HepG2 (cell line): Measurements from ENCODE around the gene COQ3. TPM values are rescaled to one million over a fixed set of nuclear protein-coding genes. Genes with fewer than 3 reads are reported as not detected.
A peak's percentile ranks its signal among the peaks of the same experiment; 100 is the strongest.

ENCODE experiments used
- CCAR2 ChIP-seq: fragments of 200-400 bp; formaldehyde crosslinking; optimal IDR thresholded peaks from 2 replicates; pipeline ENCODE3; 2018; ENCODE audit warnings: low read depth, mild to moderate bottlenecking, low read length, moderate library complexity
- GLI4 ChIP-seq: sonication (generic); formaldehyde crosslinking; IDR thresholded peaks from 2 replicates; pipeline ENCODE4 v1.5.1; 2020; ENCODE audit warnings: missing genetic modification reagents, mild to moderate bottlenecking, moderate library complexity, borderline replicate concordance
- HDAC1 ChIP-seq: sonication (generic); formaldehyde crosslinking; IDR thresholded peaks from 2 replicates; pipeline ENCODE4 v1.5.1; 2020; ENCODE audit warnings: mild to moderate bottlenecking, missing genetic modification reagents
- HNRNPL ChIP-seq: fragments of 200-400 bp; formaldehyde crosslinking; IDR thresholded peaks from 2 replicates; pipeline ENCODE4 v1.6.1; 2017; ENCODE audit warnings: mild to moderate bottlenecking, low read depth, low read length
- KDM2A ChIP-seq: sonication (generic); formaldehyde crosslinking; IDR thresholded peaks from 2 replicates; pipeline ENCODE4 v1.4.0; 2020; ENCODE audit warnings: low read depth, missing genetic modification reagents, borderline replicate concordance
- KDM5A ChIP-seq: fragments of 200-600 bp; sonication (generic); IDR thresholded peaks from 2 replicates; pipeline ENCODE4 v1.7.0; 2018; ENCODE audit warnings: antibody characterized with exemption, mild to moderate bottlenecking, low read length, borderline replicate concordance
- MIER2 ChIP-seq: IDR thresholded peaks from 2 replicates; pipeline ENCODE4 v1.6.1; 2016; ENCODE audit warnings: missing biosample characterization, missing genetic modification reagents
- NBN ChIP-seq: fragments of 450-650 bp; conservative IDR thresholded peaks from 2 replicates; pipeline ENCODE4 v1.6.1; 2017
- NCOA1 ChIP-seq: sonication (generic); formaldehyde crosslinking; IDR thresholded peaks from 2 replicates; pipeline ENCODE4 v1.9.0; 2021; ENCODE audit warnings: missing genetic modification reagents
- RAD21 ChIP-seq: fragments of 450-650 bp; formaldehyde crosslinking; IDR thresholded peaks from 2 replicates; pipeline ENCODE4 v1.5.0; 2020; ENCODE audit warnings: mild to moderate bottlenecking
- RXRB ChIP-seq: IDR thresholded peaks from 2 replicates; pipeline ENCODE4 v1.6.1; 2016; ENCODE audit warnings: borderline replicate concordance, missing genetic modification reagents, missing compliant biosample characterization
- SMARCC2 ChIP-seq: fragments of 450-650 bp; IDR thresholded peaks from 2 replicates; pipeline ENCODE4 v1.6.1; 2017; ENCODE audit warnings: antibody characterized with exemption, mild to moderate bottlenecking
- ZBTB21 ChIP-seq: sonication (generic); formaldehyde crosslinking; IDR thresholded peaks from 2 replicates; pipeline ENCODE4 v1.4.0; 2020; ENCODE audit warnings: missing genetic modification reagents
- ZNF205 ChIP-seq: IDR thresholded peaks from 2 replicates; pipeline ENCODE4 v1.6.1; 2018; ENCODE audit warnings: missing biosample characterization, missing genetic modification reagents
- ZNF33B ChIP-seq: sonication (generic); formaldehyde crosslinking; IDR thresholded peaks from 2 replicates; pipeline ENCODE4 v1.5.1; 2020; ENCODE audit warnings: mild to moderate bottlenecking, missing genetic modification reagents
- ZNF383 ChIP-seq: sonication (generic); formaldehyde crosslinking; IDR thresholded peaks from 2 replicates; pipeline ENCODE4 v1.4.0; 2020; ENCODE audit warnings: missing genetic modification reagents, mild to moderate bottlenecking, borderline replicate concordance
- polyA plus RNA-seq, 8 experiments: library from polyadenylated mRNA; depleted of rRNA in 3 of 8; stranded (reverse) in 7 of 8; unstranded in 1 of 8; fragments of >200 nt; fragmentation: Illumina TruSeq in 4 of 8; extraction: Trizol in 4 of 8; gene quantifications; 2 replicates each; pipeline versions ENCODE4 v1.2.1 to v1.2.3, GENCODE V29; 2011 to 2016; ENCODE audit warnings: low read depth in 4 of 8, missing spikeins in 1 of 8, mixed read lengths in 1 of 8; ENCODE audit not compliant: insufficient read depth in 1 of 8
- total RNA-seq, 5 experiments: library from RNA; depleted of rRNA; stranded (reverse); fragments of >200 nt; fragmentation: Illumina TruSeq; extraction: Trizol; gene quantifications; 2 replicates each; pipeline ENCODE4 v1.2.3, GENCODE V29; 2016; ENCODE audit warnings: low read depth in 1 of 5
- TF ChIP-seq, protein P1 (sequence below): sonication (generic); formaldehyde crosslinking; IDR thresholded peaks from 2 replicates; pipeline ENCODE4 v1.4.0; 2020; ENCODE audit warnings: missing genetic modification reagents
- TF ChIP-seq, protein P2 (sequence below): sonication (generic); formaldehyde crosslinking; IDR thresholded peaks from 2 replicates; pipeline ENCODE4 v1.4.0; 2020; ENCODE audit warnings: mild to moderate bottlenecking, missing genetic modification reagents
- TF ChIP-seq, protein P3 (sequence below): IDR thresholded peaks from 2 replicates; pipeline ENCODE4 v1.6.1; 2016; ENCODE audit warnings: missing genetic modification reagents, missing compliant biosample characterization
- TF ChIP-seq, protein P4 (sequence below): IDR thresholded peaks from 2 replicates; pipeline ENCODE4 v1.6.1; 2016
- TF ChIP-seq, protein P5 (sequence below): sonication (generic); IDR thresholded peaks from 2 replicates; pipeline ENCODE4 v1.6.1; 2016; ENCODE audit warnings: low read depth, borderline replicate concordance
- TF ChIP-seq, protein P6 (sequence below): IDR thresholded peaks from 2 replicates; pipeline ENCODE4 v1.4.0; 2020; ENCODE audit warnings: mild to moderate bottlenecking, missing genetic modification reagents

Gene COQ3
- total and polyA plus RNA-seq, 2 of the 13 experiments (the other 11 are each of a cell fraction or from before 2014, with no cell fraction given), result 5.3 to 20.5 TPM

DNA sequence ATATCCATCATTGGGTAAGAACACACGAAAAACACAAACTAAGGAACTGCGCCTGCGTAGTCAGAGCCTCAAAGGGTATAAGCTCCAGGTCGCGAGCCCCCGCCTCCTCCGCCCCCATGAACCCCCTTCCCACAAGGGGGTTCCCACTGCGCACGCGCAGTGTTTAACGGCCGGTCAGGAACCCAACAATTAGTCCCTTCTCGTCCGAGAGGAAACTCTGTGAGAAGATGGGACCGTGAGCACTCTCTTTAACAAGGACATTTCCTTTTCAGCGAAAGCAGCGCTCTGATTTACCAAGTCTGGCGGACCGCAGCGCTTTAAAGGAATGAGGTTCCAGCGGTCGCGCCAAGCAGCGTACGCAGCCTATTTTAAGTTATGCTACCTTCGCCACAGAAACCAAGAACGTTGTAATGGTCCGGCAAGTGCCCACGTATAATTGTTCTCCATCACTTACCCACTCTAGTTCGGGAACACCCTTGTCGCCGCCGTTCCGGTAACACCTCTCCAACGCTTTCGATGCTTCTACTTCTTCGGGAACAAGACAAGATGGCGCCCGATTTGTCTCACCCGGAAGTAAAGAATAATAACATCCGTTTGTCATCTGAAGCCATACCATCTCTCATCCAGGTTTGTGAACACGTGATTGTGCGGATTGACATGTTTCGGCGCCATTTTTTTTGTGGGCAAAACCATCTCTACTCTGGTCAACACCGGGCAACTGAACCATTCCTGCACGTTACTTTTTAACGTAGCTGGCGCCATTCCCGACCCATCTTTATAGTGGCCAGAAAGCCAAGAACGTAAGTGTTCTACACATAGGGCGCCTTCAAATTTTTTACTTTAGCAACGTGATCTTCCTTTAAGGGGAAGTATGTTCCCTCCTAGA, 31.0 kb upstream of the COQ3 start, which contains the start of gene PNISR (continued):
- TF ChIP-seq, protein P1, sequence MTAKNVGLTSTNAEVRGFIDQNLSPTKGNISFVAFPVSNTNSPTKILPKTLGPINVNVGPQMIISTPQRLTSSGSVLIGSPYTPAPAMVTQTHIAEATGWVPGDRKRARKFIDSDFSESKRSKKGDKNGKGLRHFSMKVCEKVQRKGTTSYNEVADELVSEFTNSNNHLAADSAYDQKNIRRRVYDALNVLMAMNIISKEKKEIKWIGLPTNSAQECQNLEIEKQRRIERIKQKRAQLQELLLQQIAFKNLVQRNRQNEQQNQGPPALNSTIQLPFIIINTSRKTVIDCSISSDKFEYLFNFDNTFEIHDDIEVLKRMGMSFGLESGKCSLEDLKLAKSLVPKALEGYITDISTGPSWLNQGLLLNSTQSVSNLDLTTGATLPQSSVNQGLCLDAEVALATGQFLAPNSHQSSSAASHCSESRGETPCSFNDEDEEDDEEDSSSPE (CRISPR knock-in tag), result 0 out of 2 replicates have a peak, but pooled peaks have one; percentile 44
- TF ChIP-seq KDM2A (CRISPR knock-in tag), result peak; percentile 82
- TF ChIP-seq, protein P2, sequence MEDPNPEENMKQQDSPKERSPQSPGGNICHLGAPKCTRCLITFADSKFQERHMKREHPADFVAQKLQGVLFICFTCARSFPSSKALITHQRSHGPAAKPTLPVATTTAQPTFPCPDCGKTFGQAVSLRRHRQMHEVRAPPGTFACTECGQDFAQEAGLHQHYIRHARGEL (CRISPR knock-in tag), result no peak
- TF ChIP-seq, protein P3, sequence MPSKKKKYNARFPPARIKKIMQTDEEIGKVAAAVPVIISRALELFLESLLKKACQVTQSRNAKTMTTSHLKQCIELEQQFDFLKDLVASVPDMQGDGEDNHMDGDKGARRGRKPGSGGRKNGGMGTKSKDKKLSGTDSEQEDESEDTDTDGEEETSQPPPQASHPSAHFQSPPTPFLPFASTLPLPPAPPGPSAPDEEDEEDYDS (CRISPR knock-in tag), result peak; percentile 53; the same call in 1 of the 2 replicates
- TF ChIP-seq, protein P4, sequence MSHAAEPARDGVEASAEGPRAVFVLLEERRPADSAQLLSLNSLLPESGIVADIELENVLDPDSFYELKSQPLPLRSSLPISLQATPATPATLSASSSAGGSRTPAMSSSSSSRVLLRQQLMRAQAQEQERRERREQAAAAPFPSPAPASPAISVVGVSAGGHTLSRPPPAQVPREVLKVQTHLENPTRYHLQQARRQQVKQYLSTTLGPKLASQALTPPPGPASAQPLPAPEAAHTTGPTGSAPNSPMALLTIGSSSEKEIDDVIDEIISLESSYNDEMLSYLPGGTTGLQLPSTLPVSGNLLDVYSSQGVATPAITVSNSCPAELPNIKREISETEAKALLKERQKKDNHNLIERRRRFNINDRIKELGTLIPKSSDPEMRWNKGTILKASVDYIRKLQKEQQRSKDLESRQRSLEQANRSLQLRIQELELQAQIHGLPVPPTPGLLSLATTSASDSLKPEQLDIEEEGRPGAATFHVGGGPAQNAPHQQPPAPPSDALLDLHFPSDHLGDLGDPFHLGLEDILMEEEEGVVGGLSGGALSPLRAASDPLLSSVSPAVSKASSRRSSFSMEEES (CRISPR knock-in tag), result peak; percentile 77
- TF ChIP-seq HNRNPL, result no peak
- TF ChIP-seq KDM5A, result peak; percentile 87; the same call in 1 of the 2 replicates
- TF ChIP-seq, protein P5, sequence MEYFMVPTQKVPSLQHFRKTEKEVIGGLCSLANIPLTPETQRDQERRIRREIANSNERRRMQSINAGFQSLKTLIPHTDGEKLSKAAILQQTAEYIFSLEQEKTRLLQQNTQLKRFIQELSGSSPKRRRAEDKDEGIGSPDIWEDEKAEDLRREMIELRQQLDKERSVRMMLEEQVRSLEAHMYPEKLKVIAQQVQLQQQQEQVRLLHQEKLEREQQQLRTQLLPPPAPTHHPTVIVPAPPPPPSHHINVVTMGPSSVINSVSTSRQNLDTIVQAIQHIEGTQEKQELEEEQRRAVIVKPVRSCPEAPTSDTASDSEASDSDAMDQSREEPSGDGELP, result peak; percentile 7; the same call in 1 of the 2 replicates
- TF ChIP-seq ZNF33B (CRISPR knock-in tag), result 0 out of 2 replicates have a peak, but pooled peaks have one; percentile 41
- TF ChIP-seq, protein P6, sequence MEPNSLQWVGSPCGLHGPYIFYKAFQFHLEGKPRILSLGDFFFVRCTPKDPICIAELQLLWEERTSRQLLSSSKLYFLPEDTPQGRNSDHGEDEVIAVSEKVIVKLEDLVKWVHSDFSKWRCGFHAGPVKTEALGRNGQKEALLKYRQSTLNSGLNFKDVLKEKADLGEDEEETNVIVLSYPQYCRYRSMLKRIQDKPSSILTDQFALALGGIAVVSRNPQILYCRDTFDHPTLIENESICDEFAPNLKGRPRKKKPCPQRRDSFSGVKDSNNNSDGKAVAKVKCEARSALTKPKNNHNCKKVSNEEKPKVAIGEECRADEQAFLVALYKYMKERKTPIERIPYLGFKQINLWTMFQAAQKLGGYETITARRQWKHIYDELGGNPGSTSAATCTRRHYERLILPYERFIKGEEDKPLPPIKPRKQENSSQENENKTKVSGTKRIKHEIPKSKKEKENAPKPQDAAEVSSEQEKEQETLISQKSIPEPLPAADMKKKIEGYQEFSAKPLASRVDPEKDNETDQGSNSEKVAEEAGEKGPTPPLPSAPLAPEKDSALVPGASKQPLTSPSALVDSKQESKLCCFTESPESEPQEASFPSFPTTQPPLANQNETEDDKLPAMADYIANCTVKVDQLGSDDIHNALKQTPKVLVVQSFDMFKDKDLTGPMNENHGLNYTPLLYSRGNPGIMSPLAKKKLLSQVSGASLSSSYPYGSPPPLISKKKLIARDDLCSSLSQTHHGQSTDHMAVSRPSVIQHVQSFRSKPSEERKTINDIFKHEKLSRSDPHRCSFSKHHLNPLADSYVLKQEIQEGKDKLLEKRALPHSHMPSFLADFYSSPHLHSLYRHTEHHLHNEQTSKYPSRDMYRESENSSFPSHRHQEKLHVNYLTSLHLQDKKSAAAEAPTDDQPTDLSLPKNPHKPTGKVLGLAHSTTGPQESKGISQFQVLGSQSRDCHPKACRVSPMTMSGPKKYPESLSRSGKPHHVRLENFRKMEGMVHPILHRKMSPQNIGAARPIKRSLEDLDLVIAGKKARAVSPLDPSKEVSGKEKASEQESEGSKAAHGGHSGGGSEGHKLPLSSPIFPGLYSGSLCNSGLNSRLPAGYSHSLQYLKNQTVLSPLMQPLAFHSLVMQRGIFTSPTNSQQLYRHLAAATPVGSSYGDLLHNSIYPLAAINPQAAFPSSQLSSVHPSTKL (CRISPR knock-in tag), result no peak
- no peak for TF ChIP-seq RAD21 (CRISPR knock-in tag)
- TF ChIP-seq NBN, result no peak
- TF ChIP-seq CCAR2, result no peak
- no peak; the same call in 1 of the 2 replicates for TF ChIP-seq RXRB (CRISPR knock-in tag)
- no peak; the same call in 1 of the 2 replicates for TF ChIP-seq NCOA1
- TF ChIP-seq ZNF205 (CRISPR knock-in tag), result 0 out of 2 replicates have a peak, but pooled peaks have one; percentile 48
- no peak for TF ChIP-seq SMARCC2
- TF ChIP-seq MIER2 (CRISPR knock-in tag), result no peak
- TF ChIP-seq HDAC1 (CRISPR knock-in tag), result peak; percentile 49; the same call in 1 of the 2 replicates
- no peak for TF ChIP-seq ZNF383
- TF ChIP-seq GLI4 (CRISPR knock-in tag), result no peak
- TF ChIP-seq ZBTB21 (CRISPR knock-in tag), result no peak
